HTR-8/SVneo (cell line): ENCODE results near the gene BPIFB2.

Experiments used
- DNase-seq: peaks from one replicate; pipeline ENCODE4 v3.0.0; 2011; ENCODE audit warnings: low spot score, mixed read lengths; ENCODE audit not compliant: insufficient read length
- FAIRE-seq: peaks from 2 replicates; lab custom pipeline; 2011; peaks lifted over from hg19 to GRCh38; lab: Jason Lieb, UNC

BPIFB2 gene

GRCh38 chr20:33018169-33018931, 10.8 kb downstream of the BPIFB2 start:
- DNase-seq (no peak), FAIRE-seq (no peak)

- no peak for FAIRE-seq
- no peak for DNase-seq
Measured at GRCh38 chr20:33019465-33020277, 12.2 kb downstream of the BPIFB2 start.

GRCh38 chr20:33020278-33021161, 13.0 kb downstream of the BPIFB2 start:
- DNase-seq, result no peak
- FAIRE-seq, result no peak

GRCh38 chr20:33021879-33022278, 14.4 kb downstream of the BPIFB2 start:
- DNase-seq (no peak), FAIRE-seq (no peak)

- FAIRE-seq (no peak), DNase-seq (no peak)
Measured at GRCh38 chr20:33022289-33022688, 14.8 kb downstream of the BPIFB2 start.

- DNase-seq (no peak), FAIRE-seq (no peak)
Measured at GRCh38 chr20:33022694-33023438, 15.4 kb downstream of the BPIFB2 start.

GRCh38 chr20:33023439-33024242, 16.1 kb downstream of the BPIFB2 start:
- no peak for FAIRE-seq
- no peak for DNase-seq

GRCh38 chr20:33024243-33024560, 16.7 kb downstream of the BPIFB2 start:
- FAIRE-seq (no peak), DNase-seq (no peak)

GRCh38 chr20:33024609-33025317, 17.3 kb downstream of the BPIFB2 start:
- FAIRE-seq (peak; percentile 80), DNase-seq (no peak)

- FAIRE-seq (no peak), DNase-seq (no peak)
Measured at GRCh38 chr20:33025318-33025876, 17.9 kb downstream of the BPIFB2 start.

- FAIRE-seq, result no peak
- no peak for DNase-seq
Measured at GRCh38 chr20:33026072-33026778, 18.7 kb downstream of the BPIFB2 start.

- no peak for DNase-seq
- FAIRE-seq, result peak; percentile 40
Measured at GRCh38 chr20:33026779-33027759, 19.6 kb downstream of the BPIFB2 start.

- DNase-seq, result no peak
- FAIRE-seq, result no peak
Measured at GRCh38 chr20:33027769-33028751, 20.6 kb downstream of the BPIFB2 start.

GRCh38 chr20:33028875-33029274, 21.4 kb downstream of the BPIFB2 start:
- FAIRE-seq, result no peak

GRCh38 chr20:33030076-33030475, 22.6 kb downstream of the BPIFB2 start:
- FAIRE-seq (no peak), DNase-seq (no peak)

More at GRCh38 chr20:33028875-33029274, 21.4 kb downstream of the BPIFB2 start:
- no peak for DNase-seq
